Effector CD4-positive, alpha-beta T cell (primary cell): ENCODE data around the gene KPNA1.

Experiments
- DNase-seq: peaks from one replicate; pipeline ENCODE4 v3.0.0-alpha.2; 2020
- total RNA-seq: gene quantifications from one replicate; lab custom pipeline; 2026; lab: John Stamatoyannopoulos, UW

KPNA1 gene
- 89.1 reads per million, percentile 80 among the genes with 10 or more reads in this experiment for total RNA-seq

- peak; percentile 79 for DNase-seq
These were observed at the start of gene KPNA1 for GRCh38 chr3:122514123-122515019. Gene KPNA1 (minus strand): TSS chr3:122514939. CDS start chr3:122496565, 18,374 bp downstream.

- DNase-seq, result peak; percentile 64
These were observed 49.6 kb upstream of the KPNA1 start, which contains the start of the genes DTX3L and PARP9 for GRCh38 chr3:122564155-122564912. Gene DTX3L (plus strand): TSS chr3:122564338. CDS start chr3:122564427, 89 bp downstream. Gene PARP9 (minus strand): TSS chr3:122564300. CDS start chr3:122559620, 4,680 bp downstream.

GRCh38 chr3:122563717-122564025 lies 48.9 kb upstream of the KPNA1 start:
- no peak for DNase-seq

GRCh38 chr3:122562923-122563716 lies 48.4 kb upstream of the KPNA1 start:
- DNase-seq, result no peak

GRCh38 chr3:122560680-122561079 lies 45.9 kb upstream of the KPNA1 start:
- peak; percentile 58 for DNase-seq

GRCh38 chr3:122559906-122560305 lies 45.2 kb upstream of the KPNA1 start:
- no peak for DNase-seq

- DNase-seq, result no peak
These were observed 43.9 kb upstream of the KPNA1 start for GRCh38 chr3:122558605-122559004.

GRCh38 chr3:122557356-122557755 lies 42.6 kb upstream of the KPNA1 start:
- DNase-seq, result no peak

- DNase-seq, result no peak
These were observed 40.7 kb upstream of the KPNA1 start for GRCh38 chr3:122555275-122556071.

- no peak for DNase-seq
These were observed 38.4 kb upstream of the KPNA1 start for GRCh38 chr3:122553171-122553570.

GRCh38 chr3:122548619-122549018 lies 33.9 kb upstream of the KPNA1 start:
- DNase-seq, result no peak

- DNase-seq, result no peak
These were observed 33.3 kb upstream of the KPNA1 start for GRCh38 chr3:122548076-122548475.

- no peak for DNase-seq
These were observed 31.4 kb upstream of the KPNA1 start for GRCh38 chr3:122546151-122546550.

GRCh38 chr3:122538956-122539490 lies 24.3 kb upstream of the KPNA1 start:
- DNase-seq, result no peak

- DNase-seq, result no peak
These were observed 21.9 kb upstream of the KPNA1 start for GRCh38 chr3:122536632-122537001.

- DNase-seq, result no peak
These were observed 21.4 kb upstream of the KPNA1 start for GRCh38 chr3:122535964-122536631.

GRCh38 chr3:122533931-122534334 lies 19.2 kb upstream of the KPNA1 start:
- DNase-seq, result no peak

- DNase-seq, result no peak
These were observed 18.7 kb upstream of the KPNA1 start for GRCh38 chr3:122533480-122533879.

GRCh38 chr3:122530164-122530563 lies 15.4 kb upstream of the KPNA1 start:
- DNase-seq, result no peak

- DNase-seq, result no peak
These were observed 8.6 kb upstream of the KPNA1 start for GRCh38 chr3:122523317-122523716.

- no peak for DNase-seq
These were observed 6.1 kb upstream of the KPNA1 start for GRCh38 chr3:122520861-122521260.
